Inferior parietal cortex (tissue), 1 donor: Measurements from ENCODE around the gene GPATCH8.
"Not testable (repeated sequence)": the region's sequence is repeated elsewhere in the genome, so short reads cannot be mapped to it uniquely, and the experiment has no call there.

ENCODE experiments used
- DNase-seq: peaks from one replicate; pipeline ENCODE4 v3.0.0-alpha.2; 2016; ENCODE audit errors: extremely low spot score

GPATCH8 gene

GRCh38 chr17:44397479-44398440 is 105.4 kb downstream of the GPATCH8 start:
- no peak for DNase-seq

- no peak for DNase-seq
Measured at GRCh38 chr17:44396946-44397345, 106.3 kb downstream of the GPATCH8 start.

DNA sequence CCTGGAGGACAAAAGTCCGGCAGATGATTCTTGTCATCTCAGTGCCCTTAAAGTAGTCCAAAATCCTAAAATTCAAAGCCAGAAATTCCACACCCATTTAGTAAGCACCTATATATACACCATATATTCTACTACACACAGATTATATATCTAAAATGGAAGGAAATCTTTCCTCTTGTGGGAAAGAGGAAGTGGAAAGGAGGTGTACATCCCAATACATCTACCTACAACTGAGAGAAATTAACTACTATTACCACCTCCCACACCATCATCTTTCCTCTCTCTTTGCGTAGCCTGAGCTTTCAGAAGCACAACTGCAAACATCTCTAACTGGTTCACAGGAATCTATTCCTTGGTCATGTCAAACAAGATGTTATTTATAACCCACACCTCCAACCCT is 108.4 kb downstream of the GPATCH8 start:
- no peak for DNase-seq

DNA sequence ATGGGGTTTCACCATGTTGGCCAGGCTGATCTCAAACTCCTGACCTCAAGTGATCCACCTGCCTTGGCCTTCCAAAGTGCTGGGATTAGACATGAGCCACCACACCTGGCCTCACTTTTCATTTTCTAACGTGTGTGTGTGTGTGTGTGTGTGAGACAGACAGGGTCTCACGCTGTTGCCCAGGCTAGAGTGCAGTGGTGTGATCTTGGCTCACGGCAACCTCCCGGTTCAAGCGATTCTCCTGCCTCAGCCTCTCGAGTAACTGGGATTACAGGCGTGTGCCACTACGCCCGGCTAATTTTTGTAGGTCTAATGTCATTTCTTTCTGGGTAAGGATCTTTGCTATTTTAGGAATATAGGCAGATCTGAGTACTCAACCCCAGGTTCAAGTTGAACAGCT is 109.1 kb downstream of the GPATCH8 start:
- DNase-seq, result not testable (repeated sequence)

- no peak for DNase-seq
Measured at GRCh38 chr17:44390250-44390870, 112.8 kb downstream of the GPATCH8 start.

DNA sequence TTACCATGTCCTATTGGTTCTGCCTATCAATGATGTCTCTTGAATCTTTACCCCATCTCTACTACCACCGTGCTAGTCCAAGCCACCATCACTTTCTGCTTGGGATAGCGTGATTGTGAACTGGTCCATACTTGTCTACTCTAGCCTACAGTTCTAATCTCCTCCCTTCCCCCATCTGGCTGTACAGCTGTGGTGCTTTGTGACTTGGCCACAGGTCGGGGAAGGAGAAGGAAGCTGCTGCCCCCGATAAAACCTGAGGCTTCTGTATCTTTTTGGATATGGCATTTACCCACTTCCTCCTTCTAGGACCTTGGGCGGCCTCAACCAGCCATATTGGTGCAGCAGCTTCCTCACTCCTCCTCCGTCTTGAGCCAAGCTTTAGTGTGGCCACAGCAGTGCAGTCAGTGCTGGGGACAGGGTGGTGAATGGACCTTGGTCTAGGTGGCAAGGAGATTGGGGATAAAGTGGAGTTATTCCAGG is 113.4 kb downstream of the GPATCH8 start:
- no peak for DNase-seq

DNA sequence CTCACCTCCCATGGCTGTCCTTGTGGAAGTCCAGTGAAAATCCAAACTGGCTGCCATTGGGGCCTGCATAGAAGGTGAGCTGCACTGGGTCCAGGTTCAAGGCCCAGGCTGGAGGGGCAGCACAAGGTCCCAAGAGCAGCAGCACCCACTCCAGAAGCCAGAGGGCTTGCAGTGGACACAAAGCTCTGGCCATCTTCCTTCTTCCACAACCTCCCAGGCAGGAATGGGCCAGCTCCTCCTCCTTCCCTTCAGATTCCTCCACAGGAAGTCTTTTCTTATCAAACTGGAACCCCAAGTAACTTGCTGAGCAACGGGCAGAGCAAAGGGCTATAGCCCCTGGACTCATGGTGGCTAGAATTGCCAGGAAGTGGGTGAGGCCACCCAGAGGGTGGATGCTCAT is 113.9 kb downstream of the GPATCH8 start, which contains the start of gene ITGA2B:
Gene ITGA2B (minus strand): TSS at position 369 of the 400 bp plus-strand sequence. CDS start 176 bp downstream, at position 193.
- DNase-seq, result no peak

DNA sequence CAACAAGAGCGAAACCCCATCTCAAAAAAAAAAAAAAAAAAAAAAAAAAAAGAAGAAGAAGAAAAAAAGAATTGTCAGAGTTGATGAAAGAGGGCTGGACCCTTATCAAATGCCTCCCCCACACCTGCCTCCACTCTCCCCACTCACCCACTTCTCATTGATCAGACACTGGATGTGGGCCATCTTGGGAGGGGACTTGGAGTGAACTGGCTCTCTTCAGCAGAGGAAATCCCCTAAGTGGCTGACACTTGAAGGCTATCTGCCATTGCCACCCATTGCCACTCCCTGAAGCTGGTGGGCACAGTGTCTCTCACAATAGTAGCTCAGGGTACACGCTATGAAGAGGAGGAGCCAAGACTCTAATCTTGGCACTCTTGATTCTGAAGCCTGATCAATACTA is 115.4 kb downstream of the GPATCH8 start:
- no peak for DNase-seq

- no peak for DNase-seq
Measured at GRCh38 chr17:44386182-44386525, 117.1 kb downstream of the GPATCH8 start.

GRCh38 chr17:44385287-44386181 is 117.7 kb downstream of the GPATCH8 start:
- peak; percentile 43 for DNase-seq

GRCh38 chr17:44384823-44385286 is 118.4 kb downstream of the GPATCH8 start:
- DNase-seq, result no peak

DNA sequence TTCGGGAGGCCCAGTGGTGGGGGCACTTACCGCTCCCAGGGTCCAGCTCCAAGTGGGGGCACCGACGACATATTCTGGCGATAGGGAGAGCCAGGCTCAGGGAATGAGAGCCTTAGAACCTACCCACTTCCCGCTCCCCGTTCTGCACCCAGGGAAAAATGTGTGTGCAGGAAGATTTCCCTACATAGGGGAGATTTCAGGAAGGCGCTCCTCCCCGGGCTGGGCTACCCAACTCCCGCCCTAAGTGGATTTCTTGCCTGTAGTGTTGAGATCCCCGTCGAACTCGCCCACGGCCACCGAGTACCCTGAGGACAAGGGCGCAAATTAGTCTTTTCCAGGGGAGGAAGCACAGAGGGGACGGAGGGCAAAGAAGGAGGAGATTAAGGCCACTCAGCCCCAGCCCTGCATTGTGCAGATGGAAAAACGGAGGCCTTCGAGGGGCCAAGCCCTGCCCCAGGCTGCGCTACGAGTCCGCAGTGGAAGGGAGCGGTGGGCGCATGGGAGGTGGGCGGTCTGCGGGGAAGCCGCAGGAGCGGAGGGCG is 118.9 kb downstream of the GPATCH8 start:
- no peak for DNase-seq

DNA sequence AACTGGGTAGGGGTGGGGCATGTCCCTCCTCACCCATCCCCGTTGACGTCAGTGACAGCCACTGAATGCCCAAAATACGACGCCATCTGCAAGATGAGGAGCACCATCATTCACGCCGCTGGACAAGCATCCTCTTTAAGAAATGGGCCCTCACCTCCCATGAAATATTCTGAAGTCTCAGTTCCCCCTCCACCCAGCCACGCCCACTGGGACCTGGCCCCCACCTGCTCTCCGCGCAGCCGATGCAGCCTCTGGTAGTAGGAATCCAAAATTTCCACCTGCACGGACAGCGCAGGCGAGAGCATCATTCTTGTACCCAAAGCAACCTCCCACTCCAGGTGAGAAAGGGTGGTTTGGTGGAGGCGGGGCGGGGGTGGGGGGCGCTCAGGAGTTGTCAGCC is 119.3 kb downstream of the GPATCH8 start:
- DNase-seq, result no peak

- DNase-seq, result no peak
Measured at GRCh38 chr17:44383363-44383762, 119.8 kb downstream of the GPATCH8 start.

- no peak for DNase-seq
Measured at GRCh38 chr17:44382917-44383316, 120.3 kb downstream of the GPATCH8 start.

DNA sequence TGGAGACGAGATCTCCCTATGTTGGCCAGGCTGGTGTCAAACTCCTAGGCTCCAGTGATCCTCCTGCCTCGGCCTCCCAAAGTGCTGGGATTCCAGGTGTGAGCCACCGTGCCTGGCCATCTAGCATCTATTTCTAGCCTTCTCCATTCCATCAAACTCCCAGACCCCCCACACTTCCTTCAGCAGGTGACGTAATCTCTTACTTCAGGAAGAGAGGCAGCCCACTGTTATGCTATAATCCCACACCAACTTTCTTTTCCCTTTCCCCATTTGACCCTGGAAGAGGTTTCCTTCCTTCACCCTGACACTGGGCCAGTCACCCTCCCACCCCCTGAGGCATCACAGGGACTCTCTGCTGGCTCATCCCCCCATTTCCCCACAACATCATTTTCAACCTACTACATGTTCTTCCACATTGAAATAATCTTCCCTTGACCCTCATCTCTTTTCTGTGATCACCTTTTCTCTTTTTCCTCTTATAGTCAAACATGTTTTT is 121.3 kb downstream of the GPATCH8 start:
- DNase-seq, result no peak

- no peak for DNase-seq
Measured at GRCh38 chr17:44380767-44381166, 122.4 kb downstream of the GPATCH8 start.

DNA sequence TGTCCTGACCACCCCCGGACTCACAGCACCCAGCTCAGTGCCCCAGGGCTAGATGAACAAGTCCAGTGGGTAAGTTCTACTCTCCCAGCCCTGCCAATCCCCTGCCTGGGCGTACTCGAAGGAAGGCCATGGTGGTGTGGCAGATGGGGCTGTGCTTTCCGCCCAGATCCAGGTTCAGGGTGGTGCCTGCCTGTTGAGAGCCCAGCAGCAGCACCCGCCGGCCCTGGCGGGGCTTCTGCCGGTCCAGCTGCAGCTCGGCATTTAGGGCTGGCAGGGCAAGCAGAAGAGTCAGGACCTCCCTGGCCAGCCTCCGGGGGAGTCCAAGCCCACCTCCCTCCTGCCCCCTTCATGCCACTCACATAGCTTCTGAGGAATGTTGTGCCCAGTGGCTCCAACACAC is 123.3 kb downstream of the GPATCH8 start:
- no peak for DNase-seq

- DNase-seq, result no peak
Measured at GRCh38 chr17:44378171-44378705, 125.0 kb downstream of the GPATCH8 start.

- DNase-seq, result no peak
Measured at GRCh38 chr17:44376779-44377178, 126.4 kb downstream of the GPATCH8 start.

GRCh38 chr17:44376124-44376523 is 127.1 kb downstream of the GPATCH8 start:
- no peak for DNase-seq
